Airway epithelial cell (primary cell): ENCODE results near the gene ADTRP. TPM values are rescaled to one million over a fixed set of nuclear protein-coding genes. Genes with fewer than 3 reads are reported as not detected.

ENCODE experiments used
- total RNA-seq: library from RNA; depleted of rRNA; stranded (reverse); fragments of >200 nt; gene quantifications from 2 replicates; pipeline ENCODE4 v1.2.3, GENCODE V29; 2015

ADTRP gene, protein sequence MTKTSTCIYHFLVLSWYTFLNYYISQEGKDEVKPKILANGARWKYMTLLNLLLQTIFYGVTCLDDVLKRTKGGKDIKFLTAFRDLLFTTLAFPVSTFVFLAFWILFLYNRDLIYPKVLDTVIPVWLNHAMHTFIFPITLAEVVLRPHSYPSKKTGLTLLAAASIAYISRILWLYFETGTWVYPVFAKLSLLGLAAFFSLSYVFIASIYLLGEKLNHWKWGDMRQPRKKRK
- 1.3 and 1.8 TPM in 2 replicates for total RNA-seq

DNA sequence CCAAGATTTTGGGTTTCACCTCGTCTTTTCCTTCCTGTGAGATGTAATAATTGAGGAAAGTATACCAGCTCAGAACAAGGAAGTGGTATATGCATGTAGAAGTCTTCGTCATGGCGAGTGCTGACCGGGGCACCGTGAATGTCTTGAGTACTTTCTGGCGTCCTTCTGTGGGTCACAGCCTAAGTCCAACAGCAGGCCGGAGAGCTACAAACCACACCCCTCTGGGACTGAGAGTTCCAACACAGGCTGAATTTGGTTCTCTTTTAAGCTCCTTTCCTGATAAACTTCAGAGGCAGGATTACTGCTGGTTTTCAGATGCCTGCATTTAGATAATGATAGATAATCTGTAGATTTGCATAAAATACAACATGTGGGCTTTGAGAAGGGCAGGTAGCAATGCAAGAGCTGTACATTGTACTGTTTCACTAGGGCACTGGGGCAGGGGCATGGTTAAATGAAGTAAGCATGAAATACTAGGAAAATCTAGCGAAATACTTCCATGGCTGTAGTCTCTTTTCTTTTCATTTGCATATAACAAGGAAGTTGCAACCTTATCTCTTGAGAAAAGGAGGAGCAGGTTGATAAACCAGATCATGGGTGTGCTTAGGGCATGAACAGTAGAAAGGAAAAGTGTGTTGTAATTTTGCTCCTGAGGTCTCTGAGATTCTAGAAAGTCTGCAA lies at the start of gene ADTRP:
ADTRP (minus strand) TSS at position 156 of the 681 bp plus-strand sequence; CDS start at position 112, 44 bp downstream.

Other genes starting within 250 kb of the ADTRP start
- gene TMEM170B, start 241.1 kb downstream of the ADTRP start, total RNA-seq = 0.05 and 0.21 TPM in 2 replicates
- gene HIVEP1, start 233.5 kb upstream of the ADTRP start, total RNA-seq = 12.8 and 14.4 TPM in 2 replicates